ENCODE data around the gene CACNG4. TPM values are rescaled to one million over a fixed set of nuclear protein-coding genes. Genes with fewer than 3 reads are reported as not detected.

The CACNG4 gene
- 10 to 100 TPM in 1 of 4 donors, 1 to 10 TPM in 3; 1.7 to 12.5 (median 2.9) TPM for total RNA-seq

GRCh38 chr17:66963909-66964771 lies at the start of gene CACNG4:
CACNG4 (plus strand) TSS chr17:66964707; CDS start chr17:66964912, 205 bp downstream.
- intact Hi-C loops (cut with DNase I) = no loop called here
- TF ChIP-seq POLR2A (IDR thresholded peaks at IDR 0.05; ENCODE audit: low read depth) (no peak), CTCF (IDR thresholded peaks at IDR 0.05) (no peak), EP300 (IDR thresholded peaks at IDR 0.05) (no peak), POLR2AphosphoS5 (IDR thresholded peaks at IDR 0.05) (no peak)
- no peak for DNase-seq (ENCODE audit: extremely low spot score)
- H3K4me1 ChIP-seq = peaks cover 15 to 33% (median 25%) of the 10 kb centered on the region in 4 donors
- WGBS = 17% methylated on average over 26 of the region's 71 CpGs
- H3K4me3 ChIP-seq = peak within 1 kb of the TSS; percentile 56 to 67 (median 57)
- no peak within 1 kb of the TSS for H3K27ac ChIP-seq (replicated peaks in 1 of 4)
- no peaks in the 10 kb centered on the region for H3K36me3 ChIP-seq
- peaks cover 0 to 62% (median 14%) of the 10 kb centered on the region in 4 donors for H3K27me3 ChIP-seq
- no peaks in the 10 kb centered on the region for H3K9me3 ChIP-seq

- no peak for DNase-seq (ENCODE audit: extremely low spot score)
- Histone ChIP-seq H3K36me3 (no peaks in the 10 kb centered on the region), H3K4me1 (no peaks in the 10 kb centered on the region), H3K27me3 (peaks cover 0 to 21% (median 0%) of the 10 kb centered on the region in 4 donors), H3K27ac (replicated peaks in 1 of 4) (no peak overlapping the region), H3K9me3 (peaks cover 0 to 4% (median 0%) of the 10 kb centered on the region in 4 donors), H3K4me3 (no peak overlapping the region)
- intact Hi-C loops (cut with DNase I) = no loop called here
- TF ChIP-seq POLR2AphosphoS5 (IDR thresholded peaks at IDR 0.05) (no peak), POLR2A (IDR thresholded peaks at IDR 0.05; ENCODE audit: low read depth) (no peak), CTCF (IDR thresholded peaks at IDR 0.05) (peak in 1 of 3 experiments; percentile 29)
- WGBS = 90% methylated on average over 6 of the region's 7 CpGs
These were observed 49.3 kb upstream of the CACNG4 start for GRCh38 chr17:66915204-66915611.

GRCh38 chr17:66915792-66916191 lies 48.7 kb upstream of the CACNG4 start:
- H3K36me3 ChIP-seq = no peaks in the 10 kb centered on the region
- TF ChIP-seq POLR2AphosphoS5 (IDR thresholded peaks at IDR 0.05) (no peak), CTCF (IDR thresholded peaks at IDR 0.05) (no peak), POLR2A (IDR thresholded peaks at IDR 0.05; ENCODE audit: low read depth) (no peak), EP300 (IDR thresholded peaks at IDR 0.05) (no peak)
- H3K4me3 ChIP-seq = no peak overlapping the region
- H3K4me1 ChIP-seq = no peaks in the 10 kb centered on the region
- H3K27me3 ChIP-seq = peaks cover 0 to 21% (median 0%) of the 10 kb centered on the region in 4 donors
- H3K27ac ChIP-seq (replicated peaks in 1 of 4) = no peak overlapping the region
- intact Hi-C loops (cut with DNase I) = no loop called here
- H3K9me3 ChIP-seq = peaks cover 0 to 8% (median under 1%) of the 10 kb centered on the region in 4 donors
- WGBS = 90% methylated on average over 11 of the region's 11 CpGs
- DNase-seq (ENCODE audit: extremely low spot score) = no peak

- no peaks in the 10 kb centered on the region for H3K4me1 ChIP-seq
- TF ChIP-seq EP300 (IDR thresholded peaks at IDR 0.05) (no peak), POLR2A (IDR thresholded peaks at IDR 0.05; ENCODE audit: low read depth) (no peak), CTCF (IDR thresholded peaks at IDR 0.05) (no peak), POLR2AphosphoS5 (IDR thresholded peaks at IDR 0.05) (no peak)
- H3K27ac ChIP-seq (replicated peaks in 1 of 4) = no peak overlapping the region
- no peak for DNase-seq (ENCODE audit: extremely low spot score)
- H3K4me3 ChIP-seq = no peak overlapping the region
- H3K27me3 ChIP-seq = peaks cover 0 to 21% (median 0%) of the 10 kb centered on the region in 4 donors
- no peaks in the 10 kb centered on the region for H3K36me3 ChIP-seq
- 100% methylated on average over 1 of the region's 1 CpG for WGBS
- intact Hi-C loops (cut with DNase I) = no loop called here
- H3K9me3 ChIP-seq = peaks cover 0 to 12% (median 7%) of the 10 kb centered on the region in 4 donors
These were observed 47.6 kb upstream of the CACNG4 start for GRCh38 chr17:66916946-66917345.

Measured in esophagus muscularis mucosa (tissue), 4 donors.